Fibroblast of skin of right biceps (primary cell): Measurements from ENCODE around the gene MPG.

ENCODE experiments used
- DNase-seq: peaks from one replicate; pipeline ENCODE4 v3.0.0-alpha.2; 2013

The MPG gene

DNA sequence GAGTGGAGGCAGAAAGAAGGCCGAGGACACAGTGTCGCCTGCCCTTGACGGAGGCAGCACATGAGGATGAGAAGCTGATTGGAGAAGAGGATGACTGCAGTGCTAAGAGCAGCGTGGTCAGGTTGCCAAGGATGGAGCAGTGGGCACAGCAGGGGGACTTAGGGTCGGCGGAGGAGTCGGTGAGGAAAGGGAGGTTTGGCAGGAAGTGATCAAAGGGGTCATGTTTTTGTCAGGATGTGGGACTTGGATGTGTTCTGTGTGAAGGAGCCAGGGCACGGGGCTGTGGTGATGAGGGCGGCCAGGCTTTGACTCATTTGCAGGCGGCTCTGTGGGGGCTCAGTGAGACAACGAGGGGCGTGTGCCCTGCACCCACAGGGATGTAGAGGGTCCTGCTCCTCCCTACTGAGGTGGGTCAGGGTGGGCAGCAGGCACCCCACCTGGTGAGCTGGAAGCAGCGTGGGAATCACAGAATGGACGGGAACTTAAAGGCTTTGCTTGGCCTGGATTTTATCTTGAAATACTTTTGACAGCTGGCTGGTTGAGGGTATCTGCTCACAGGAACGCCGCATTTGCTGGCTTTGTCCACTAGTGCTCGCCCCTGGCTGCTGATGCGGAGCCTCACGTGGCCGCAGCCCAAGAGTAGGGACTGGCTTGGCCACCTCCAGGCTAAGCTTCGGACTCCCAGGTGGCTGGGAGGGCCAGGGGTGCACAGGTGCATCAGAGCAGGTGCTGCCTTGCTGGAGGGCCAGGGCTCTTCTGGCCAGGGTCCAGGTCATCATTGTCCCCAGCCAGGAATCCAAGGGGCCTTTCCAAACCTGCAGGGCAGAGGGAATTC is 6.0 kb downstream of the MPG start:
- no peak for DNase-seq

DNA sequence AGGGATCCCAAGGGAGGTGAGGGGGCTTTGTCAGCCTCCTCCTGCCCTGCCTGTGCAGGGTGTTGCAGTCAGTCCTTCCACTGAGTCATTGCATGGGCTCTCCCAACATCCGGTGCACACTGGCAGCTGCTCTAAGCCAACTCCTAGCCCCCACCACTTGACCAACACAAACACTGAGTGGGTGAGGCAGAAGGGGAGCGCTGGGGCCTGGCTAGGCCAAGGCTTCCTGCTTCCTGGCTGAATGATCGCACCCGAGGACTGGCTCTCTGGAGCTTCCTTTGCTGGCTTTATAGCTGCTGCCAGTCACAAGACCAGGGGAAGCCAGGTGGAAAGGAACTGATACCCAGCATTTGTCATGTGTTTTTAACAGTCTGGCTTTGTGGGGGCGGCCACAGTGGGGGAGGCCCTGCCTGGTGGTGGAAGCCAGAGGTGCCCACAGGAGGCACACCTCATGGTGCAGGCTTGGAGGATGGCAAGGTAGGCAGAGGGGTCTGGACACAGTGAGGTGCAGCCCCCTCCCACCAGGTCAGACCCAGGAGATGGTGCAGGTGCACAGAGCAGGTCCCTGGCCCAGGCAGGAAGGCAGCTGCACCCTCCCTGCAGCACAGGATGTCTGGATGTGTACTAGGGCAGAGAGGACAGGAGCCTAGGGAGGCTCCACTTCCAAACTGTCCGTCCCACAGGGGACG is 6.8 kb downstream of the MPG start:
- DNase-seq = peak; percentile 81

DNA sequence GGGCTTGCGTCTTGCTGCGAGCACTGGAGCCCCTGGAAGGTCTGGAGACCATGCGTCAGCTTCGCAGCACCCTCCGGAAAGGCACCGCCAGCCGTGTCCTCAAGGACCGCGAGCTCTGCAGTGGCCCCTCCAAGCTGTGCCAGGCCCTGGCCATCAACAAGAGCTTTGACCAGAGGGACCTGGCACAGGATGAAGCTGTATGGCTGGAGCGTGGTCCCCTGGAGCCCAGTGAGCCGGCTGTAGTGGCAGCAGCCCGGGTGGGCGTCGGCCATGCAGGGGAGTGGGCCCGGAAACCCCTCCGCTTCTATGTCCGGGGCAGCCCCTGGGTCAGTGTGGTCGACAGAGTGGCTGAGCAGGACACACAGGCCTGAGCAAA is 7.4 kb downstream of the MPG start:
- DNase-seq = no peak

DNA sequence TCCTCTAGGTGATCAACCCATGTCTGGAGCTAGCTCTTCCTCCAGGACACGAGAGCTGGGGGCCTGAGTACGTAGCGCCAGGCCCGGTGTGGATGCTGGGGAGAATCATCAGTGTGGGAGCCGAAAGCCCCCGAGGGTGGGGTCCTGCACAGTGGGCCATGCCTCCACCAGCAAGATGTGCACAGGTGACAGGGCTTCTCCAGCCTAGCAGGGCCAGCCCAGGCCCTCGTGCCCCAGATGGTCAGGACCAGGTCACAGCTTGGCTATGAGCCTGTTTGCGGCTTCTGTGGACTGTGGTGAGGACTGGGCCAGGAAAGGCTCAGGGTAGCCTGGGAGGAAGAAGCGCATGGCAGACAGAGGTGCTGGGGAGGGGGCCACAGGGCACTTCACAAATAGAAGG is 7.8 kb downstream of the MPG start:
- DNase-seq = no peak

DNA sequence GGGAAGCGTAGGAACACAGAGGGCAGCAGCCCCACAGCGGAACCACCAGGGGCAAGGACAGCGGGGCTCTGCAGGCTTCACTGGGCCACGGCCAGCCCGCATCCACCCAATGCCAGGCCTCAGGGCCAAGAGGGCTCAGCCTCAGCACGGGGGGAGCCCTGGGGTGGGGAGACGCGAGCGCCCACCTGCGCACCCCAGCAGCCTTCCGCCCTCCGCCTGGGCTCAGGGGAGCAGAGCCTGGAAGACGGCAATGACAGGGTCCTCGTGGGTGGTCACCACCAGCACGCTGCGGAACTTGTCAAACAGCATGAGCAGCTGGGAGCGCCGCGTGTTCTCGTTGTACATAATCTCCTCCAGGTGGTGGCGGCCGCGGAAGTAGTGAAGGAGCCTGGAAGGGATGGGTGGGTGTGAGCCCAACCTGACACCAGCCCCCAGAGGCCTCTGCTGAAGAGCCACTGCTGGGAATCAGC is 8.5 kb downstream of the MPG start:
- no peak for DNase-seq

DNA sequence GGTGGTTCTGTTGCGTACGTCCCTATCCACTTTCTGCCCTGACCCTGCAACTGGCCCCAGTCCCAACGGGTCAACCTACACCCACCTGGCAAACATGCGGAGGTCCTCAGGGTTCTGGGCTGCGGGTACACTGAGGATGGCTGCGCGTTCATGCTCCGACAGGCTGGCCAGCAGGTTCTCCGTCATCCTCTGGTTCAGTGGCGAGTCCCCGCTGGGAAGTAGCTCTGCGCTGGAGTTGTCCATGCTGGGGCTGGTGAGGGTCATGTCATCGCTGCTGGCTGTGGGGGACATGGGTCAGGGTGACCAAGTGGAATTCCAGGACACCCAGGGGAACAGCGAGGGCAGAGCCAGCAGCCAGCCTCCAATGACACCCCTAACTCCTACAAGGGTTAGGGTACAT is 10.6 kb downstream of the MPG start:
- no peak for DNase-seq

DNA sequence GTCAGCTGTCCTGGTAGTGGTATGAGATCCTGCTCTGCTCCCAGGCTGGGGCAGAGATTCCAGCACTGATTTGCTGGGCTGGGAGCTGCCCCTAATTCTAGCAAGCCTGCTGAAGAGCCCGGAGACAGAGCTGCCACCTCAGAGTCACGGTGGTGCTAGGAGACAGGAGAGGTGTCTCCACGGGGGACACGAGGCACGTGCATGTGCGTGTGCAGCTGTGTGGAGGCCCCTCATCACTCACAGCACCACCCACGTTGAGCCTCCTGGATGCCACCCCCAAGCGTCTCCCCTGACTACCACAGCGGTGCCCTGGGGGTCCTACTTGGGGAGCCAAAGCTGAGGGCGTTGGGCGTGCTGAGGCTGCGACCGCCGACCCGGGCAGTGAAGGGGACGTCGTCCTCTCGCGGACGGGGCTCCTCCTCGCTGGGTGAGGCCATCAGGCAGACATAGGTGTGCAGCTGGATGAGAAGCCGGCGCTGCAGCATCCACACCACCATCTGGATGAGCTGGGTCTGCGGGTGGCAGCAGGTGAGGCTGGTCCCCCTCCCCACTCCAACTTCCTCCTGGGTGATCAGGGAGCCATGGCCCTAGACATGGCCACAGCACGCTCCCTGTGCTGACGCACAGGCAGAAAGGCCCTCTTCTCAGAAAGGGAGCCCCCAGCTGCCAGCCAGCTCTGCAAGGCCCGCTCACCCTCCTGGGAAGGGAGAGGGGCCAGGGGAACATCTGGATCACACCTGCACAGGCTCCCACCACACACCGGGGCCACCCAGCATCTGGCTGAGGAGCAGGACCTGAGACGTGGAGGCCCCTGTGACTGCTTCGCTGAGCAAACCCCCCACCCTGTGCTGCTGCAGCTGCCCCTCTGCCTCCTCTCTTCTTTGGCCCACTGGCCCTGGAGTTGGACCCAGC is 11.6 kb downstream of the MPG start:
- DNase-seq = no peak

DNA sequence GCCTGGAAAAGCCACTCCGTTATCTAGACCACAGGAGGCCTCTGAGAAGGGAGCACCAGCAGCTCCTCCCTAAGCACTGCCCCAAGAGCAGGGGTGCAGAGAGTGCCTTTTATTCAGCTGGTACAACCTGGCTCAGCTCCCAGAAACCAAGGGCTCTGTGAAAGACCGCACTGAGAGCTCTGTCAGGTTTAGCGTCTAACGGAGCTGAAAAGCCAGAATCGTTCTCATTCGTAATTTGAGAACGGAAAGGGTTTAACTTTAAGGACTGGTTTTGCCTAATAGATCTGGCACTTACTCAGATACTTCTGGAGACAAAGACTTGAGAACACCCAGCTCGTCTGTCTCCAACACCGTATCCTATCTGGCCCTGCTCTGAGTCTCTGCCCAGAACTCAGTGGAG is 13.5 kb downstream of the MPG start:
- no peak for DNase-seq

DNA sequence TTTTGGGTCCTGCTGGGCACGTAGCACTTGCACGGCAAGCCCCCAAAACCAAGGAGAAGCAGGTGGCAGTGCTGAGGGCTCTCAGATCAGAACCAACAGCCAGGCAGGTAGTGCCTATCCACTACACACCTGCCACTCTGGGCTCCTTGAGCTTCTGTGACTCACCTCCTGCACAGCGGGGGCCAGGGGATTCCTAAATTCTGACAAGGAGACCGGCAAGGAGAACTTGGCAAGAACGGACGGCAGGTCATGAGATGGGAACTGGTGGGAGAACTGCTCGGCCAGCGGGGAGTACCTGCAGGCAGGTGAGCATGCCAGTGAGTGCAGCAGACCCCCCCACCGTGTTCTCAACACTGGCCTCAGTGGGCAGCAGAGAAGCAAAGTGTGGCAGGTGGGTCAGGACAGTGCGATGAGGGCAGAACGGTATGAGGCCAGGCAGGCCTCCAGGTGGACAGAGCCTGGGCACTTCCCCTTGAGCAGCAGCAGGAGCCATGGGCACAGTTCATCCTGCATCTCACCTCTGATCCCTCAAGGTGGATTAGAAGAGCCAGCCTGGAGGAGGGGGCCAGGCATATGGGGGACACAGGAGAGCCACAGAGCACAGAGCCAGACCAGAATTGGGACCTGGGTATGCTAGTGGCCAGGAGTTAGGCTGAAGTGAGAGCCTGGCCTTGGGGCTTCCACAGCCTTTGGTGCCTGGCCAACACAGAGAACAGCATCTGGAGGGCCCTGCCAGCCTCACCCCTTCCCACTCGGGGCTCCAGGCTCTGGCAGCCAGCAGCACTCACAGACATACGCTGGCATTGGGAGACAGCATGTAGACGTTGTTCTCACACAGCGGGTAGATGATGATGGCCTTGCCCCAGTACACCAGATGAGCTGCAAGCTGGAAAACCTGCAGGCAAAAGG is 14.7 kb downstream of the MPG start:
- no peak for DNase-seq

DNA sequence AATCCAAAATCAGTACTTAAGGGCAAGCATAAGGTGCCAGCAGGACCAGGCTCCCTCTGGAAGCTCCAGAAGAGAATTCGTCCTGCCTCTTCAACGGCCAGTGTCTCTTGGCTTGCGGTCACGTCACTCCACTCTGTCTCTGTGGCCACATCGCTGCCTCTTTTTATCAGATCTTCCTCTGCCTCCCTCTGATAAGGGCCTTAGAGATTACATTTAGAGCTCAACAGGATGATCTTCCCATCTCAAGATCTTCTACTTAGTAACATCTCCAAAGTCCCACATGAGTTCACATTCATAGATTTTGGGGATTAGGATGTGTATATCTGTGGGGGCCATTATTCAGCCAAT is 16.9 kb downstream of the MPG start:
- DNase-seq = no peak

DNA sequence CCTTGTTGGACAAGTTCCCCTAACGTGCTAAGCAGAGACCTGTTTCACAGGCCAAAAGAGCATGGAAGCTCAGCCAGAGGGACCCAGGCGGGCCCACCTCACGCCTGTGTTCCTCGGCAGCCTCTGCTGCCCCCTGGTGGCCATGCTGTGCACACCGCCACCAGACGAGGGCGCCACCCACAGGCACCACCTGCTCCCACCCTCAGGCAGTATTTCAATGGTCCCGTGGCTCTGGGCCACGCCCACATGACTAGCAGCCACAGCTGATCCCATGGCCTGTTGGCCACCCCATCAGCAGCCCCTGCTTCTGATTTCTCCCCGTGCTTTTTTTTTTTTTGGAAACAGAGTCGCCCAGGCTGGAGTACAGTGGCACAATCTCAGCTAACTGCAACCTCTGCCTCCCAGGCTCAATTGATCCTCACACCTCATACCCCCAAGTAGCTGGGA is 18.9 kb downstream of the MPG start:
- peak; percentile 84 for DNase-seq

DNA sequence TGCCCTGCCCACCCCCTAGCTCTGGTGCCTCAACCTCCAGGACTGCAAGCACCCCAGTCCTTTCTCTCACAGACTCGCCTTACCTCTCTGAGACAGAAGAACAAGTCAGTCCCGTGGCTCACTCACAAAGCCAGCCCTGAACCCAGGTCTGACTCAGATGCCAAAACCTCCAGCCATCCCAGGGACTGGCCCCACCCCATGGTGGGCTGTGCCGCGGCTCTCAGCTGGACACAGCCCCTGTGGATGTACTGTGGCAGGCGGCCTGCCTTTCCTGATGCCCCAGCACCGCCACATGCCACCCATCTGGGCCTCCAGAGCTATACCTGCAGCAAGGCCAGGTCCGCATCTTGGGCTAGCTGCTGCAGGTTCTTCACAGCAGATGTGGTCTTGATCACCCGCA is 19.8 kb downstream of the MPG start:
- DNase-seq = no peak

DNA sequence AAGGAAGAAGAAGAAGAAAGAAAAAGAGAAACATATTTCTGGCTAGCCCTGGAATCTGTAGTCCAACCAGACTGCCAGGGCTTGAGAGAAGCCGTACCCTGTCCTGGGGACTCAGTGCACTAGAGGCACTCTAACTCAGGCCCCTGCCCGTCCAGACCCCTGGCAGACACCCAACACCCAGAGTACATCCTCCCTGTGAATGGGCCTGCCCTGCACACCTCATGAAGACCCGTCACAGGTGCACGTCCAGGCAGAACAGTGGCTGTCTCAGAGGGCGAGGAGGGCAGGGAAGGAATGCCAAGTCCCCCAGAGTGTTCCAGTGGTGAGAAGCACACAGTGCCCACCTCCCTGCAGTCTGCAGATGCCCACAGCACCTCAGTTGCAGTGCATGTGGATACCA is 23.0 kb downstream of the MPG start:
- DNase-seq = no peak

DNA sequence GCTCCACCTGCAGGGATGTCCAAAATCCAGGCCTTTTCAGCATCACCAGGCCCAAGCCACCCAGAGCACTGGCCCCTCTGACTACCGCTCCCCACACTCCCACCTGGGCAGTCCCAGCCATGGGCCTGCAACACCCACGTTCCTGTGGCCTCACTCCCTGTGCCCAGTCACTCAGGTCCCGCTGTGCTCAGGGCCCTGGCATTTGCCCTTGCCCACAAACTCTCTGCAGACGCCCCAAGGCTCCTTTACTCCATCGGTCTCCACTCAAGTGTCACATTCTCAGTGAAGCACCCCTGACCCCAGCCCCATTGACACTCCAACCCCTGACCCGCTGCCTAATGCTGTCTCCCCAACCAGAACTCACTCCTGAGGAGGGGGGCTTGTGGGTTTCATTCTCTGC is 23.6 kb downstream of the MPG start:
- no peak for DNase-seq

DNA sequence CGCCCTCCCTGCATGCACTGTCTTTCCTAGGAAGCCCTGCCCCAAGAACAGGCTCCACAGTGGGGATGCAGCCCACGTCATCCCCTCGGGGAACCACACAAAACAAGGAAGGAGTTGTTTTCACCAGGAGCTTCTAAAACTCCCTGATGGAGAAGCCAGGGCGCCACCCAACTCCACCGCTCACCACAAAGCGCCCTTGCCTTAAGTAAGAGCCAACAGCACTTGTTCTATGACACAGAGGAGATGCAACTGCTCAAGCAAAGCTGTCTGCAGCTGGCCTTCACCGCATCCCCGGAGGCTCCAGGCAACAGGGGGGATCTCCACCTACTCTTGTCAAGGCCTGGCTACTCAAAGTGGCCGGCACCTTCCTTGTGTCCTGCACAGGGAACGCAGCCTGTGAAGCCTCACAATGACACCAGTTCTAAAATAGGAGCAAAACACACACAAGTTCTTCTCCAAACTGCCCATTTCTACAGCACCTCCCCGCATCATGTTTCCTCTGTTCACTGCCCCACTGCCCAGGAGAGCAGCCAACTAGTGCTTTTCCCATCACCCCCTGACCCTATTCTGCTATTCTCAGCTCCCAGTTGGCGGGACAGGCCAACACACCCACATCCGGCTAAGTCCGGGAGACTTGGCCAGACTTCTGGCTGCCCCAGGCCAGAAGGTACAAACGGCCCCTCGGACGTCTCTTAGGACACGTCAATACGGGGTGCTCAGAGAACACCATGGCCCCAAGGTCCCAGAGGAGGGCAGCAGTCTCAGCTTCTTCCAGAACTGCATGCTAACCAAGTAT is 24.2 kb downstream of the MPG start:
- DNase-seq = no peak

DNA sequence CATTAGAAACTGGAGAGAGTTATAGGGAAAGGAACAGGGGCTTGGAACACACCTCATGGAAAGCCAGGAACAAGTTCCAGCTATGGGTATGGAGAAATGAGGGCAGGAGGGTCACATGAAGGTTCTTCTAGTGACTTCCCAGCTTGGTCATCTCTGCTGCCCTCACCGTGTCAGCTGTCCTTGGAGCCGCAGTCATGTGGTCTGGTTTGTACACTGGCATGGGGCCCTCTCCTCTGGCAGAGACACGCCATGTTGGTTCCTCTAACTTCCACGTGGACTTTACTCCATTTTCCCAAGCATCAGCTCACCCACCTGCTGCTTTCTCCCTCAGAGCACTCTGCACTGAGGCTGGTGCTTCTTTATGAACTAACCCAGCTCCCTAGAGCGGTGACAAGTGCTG is 26.3 kb downstream of the MPG start:
- DNase-seq = no peak

DNA sequence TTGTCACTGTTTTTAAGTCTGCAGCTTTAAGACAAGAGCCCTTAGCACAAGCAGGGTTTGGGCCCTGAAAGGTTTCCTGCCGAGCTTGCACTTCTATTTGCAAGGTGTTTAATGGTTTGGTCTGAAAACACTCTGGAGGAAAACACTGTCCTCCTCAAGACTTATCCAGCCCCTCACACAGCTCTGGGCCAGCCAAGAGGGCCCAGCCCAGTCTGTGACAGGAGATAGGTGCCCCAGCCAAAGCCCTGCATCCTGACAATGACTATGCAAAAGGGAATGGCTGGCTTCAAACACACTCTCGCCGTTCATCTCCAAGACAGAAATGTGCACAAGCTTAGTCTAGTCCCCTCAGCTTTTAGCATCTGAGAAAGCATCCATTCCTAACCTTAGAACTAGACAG is 26.9 kb downstream of the MPG start:
- no peak for DNase-seq

DNA sequence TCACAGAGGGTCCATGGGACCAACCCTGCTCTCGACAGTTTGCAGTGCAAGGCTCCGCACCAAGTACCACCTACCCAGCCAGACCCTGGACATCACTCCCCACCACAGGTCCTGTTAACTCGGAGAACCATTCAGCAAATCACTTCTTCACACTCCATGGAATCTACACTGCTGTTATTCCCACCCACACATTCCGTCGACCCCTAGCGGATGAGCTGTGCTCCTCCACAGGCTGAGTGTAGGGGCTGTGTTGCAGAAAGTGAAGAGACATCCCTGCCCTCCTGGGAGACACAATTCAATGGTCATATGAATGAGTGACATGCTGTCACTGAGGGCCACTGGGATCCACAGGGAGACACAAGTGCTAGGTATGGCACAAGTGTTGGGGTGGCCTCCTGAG is 27.5 kb downstream of the MPG start:
- DNase-seq = no peak

DNA sequence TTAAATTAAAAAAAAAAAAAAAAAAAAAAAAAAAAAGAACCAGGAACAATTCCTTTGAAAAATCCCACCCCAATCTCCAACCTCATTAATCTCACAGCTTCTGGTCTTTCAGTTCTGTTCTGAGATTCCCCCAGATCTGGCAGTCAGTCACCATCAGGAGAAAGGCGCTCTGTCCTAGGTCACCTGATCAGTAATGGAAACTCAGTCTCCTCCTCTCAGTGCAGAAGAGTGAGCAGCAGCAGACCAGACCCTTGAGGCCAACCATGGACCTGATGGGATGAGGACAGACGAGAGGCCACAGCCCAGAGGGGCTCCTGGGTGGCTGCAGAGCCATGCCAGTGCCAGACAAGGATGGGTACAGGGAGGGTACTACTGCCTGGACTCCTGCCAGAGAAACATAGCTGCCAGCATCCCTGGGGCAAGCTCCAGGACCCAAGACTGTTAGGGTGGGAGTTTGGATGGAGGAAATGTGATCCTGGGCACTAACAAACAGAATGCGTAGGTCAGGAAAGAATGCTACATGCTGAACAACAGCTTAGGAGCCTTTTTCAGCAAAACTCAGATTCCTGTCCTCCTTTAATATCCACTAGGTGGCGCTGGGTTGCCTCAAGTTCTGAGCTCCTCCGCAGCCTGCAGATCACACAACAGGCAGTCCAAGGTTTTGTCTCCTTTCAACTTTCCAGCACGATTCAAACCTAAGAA is 28.7 kb downstream of the MPG start:
- peak; percentile 72 for DNase-seq

DNA sequence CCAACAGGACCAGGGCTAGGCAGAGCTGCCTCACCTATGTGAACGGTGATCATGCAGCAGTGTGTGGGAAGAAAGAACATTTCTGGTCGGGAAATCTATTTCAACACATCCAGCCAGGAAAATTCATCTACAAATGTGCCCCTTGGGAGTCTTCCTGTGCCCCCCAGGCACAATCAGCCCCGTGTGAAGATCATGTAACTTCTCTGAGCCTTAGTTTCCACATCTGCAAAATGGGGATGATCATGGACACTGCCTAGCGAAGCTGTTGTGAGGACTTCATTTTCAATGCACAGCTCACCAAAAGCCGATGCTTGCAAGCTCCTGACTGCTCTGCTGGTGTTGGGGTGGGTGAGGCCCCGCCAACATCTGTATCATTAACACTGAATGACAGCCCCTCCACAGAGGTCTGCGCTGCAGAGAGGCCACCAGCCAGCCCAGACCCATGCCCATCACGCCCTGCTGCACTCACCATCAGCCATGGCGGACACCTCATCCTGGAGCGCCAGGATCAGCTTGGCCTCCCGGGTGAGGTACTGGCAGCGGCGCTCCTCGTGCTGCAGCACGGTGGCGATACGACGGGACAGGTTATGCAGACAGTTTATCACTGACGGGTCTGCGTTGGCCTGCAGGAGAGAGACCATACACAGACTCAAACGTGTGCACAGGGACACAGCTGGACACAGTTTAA is 34.3 kb downstream of the MPG start:
- DNase-seq = no peak
